ENCODE data around the gene EPM2AIP1. TPM values are rescaled to one million over a fixed set of nuclear protein-coding genes. Genes with fewer than 3 reads are reported as not detected.

The EPM2AIP1 gene
- total RNA-seq, 1 experiment from 2014 or later = 8.7 TPM

DNA sequence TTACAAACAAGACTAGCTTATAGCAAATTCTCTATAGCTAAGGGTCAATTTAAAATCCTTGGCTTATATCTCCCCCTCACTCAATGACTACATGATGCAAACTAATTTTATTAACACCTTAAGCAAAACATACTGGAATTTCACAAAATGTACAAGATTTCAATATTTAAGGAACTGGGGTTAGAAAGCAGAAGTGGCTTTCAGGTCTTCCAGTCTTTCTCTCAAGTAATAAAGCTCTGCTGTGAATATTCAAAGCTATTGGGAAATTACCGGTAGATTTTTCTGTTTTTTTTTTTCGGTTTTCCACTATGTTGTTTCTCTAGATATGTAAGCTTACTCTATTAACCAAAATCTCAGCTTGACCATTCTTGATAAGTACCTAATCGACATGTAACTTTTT lies 3.9 kb downstream of the EPM2AIP1 start:
- CTCF ChIA-PET = no interaction called here
- no peaks in the 10 kb centered on the region for H4K20me1 ChIP-seq (ENCODE audit: insufficient read depth)
- RAD21 ChIA-PET (ENCODE audit: low non-redundant PET in 1 of 2, low total read pairs in 2 of 2, uncharacterized antibody in 2 of 2, unreplicated experiment in 2 of 2) = no interaction called here
- H3K4me1 ChIP-seq (ENCODE audit: control insufficient read depth in 1 of 2, insufficient read depth in 2 of 2, low read length in 2 of 2) = peaks cover 4 to 16% of the 10 kb centered on the region in 2 experiments; a peak in 2 of 4 replicates
- peaks cover 38% of the 10 kb centered on the region for H3K79me2 ChIP-seq (ENCODE audit: insufficient read depth, low read length)
- H3K4me2 ChIP-seq (ENCODE audit: low read length) = no peak overlapping the region
- H3K4me3 ChIP-seq (replicated peaks in 1 of 2; ENCODE audit: low read depth in 1 of 2, low read length in 2 of 2) = no peak overlapping the region
- no TSS peak for BruUV-seq (replicated peaks)
- no peaks in the 10 kb centered on the region for H3K27me3 ChIP-seq (ENCODE audit: insufficient read depth, low read length)
- H3K9me2 ChIP-seq (ENCODE audit: insufficient read depth) = no peaks in the 10 kb centered on the region
- H3K36me3 ChIP-seq (ENCODE audit: control insufficient read depth in 1 of 2, insufficient read depth in 2 of 2, low read length in 2 of 2) = peaks cover 6 to 10% of the 10 kb centered on the region in 2 experiments; a peak in 2 of 4 replicates
- H2AFZ ChIP-seq (ENCODE audit: low read depth, low read length, poor library complexity, severe bottlenecking) = no peak overlapping the region
- ATAC-seq (no peak), DNase-seq (ENCODE audit: low read depth, low spot score) (no peak)
- H3K27ac ChIP-seq (ENCODE audit: low read depth, low read length) = no peak overlapping the region
- POLR2A ChIA-PET = no interaction called here
- H3K9ac ChIP-seq (ENCODE audit: low read length) = no peak overlapping the region
- intact Hi-C loops (cut with micrococcal nuclease) = no loop called here
- H3K9me3 ChIP-seq (ENCODE audit: control insufficient read depth in 1 of 2, insufficient read depth in 1 of 2, low read depth in 1 of 2, low read length in 2 of 2) = no peaks in the 10 kb centered on the region
- TF ChIP-seq RAD21 (IDR thresholded peaks at IDR 0.05; ENCODE audit: low read depth) = no peak
- TF ChIP-seq ZNF274 (IDR thresholded peaks at IDR 0.05; ENCODE audit: low read depth, low read length) = no peak
- TF ChIP-seq REST (IDR thresholded peaks at IDR 0.05; ENCODE audit: low read depth) = no peak
- no peak for TF ChIP-seq CEBPB (IDR thresholded peaks at IDR 0.05; ENCODE audit: low read depth)
- TF ChIP-seq FOSL1 (IDR thresholded peaks at IDR 0.05; ENCODE audit: low read depth) = no peak
- TF ChIP-seq YY1 (IDR thresholded peaks at IDR 0.05; ENCODE audit: extremely low read depth, insufficient replicate concordance, low read depth, low read length) = no peak
- TF ChIP-seq CTCF (IDR thresholded peaks at IDR 0.05 in 2 of 3, conservative IDR thresholded peaks at IDR 0.05 in 1 of 3; ENCODE audit: borderline replicate concordance in 1 of 3, insufficient read depth in 1 of 3, low read depth in 2 of 3, low read length in 2 of 3) = no peak
- TF ChIP-seq EZH2 (IDR thresholded peaks at IDR 0.05) = no peak
- TF ChIP-seq, protein P1, sequence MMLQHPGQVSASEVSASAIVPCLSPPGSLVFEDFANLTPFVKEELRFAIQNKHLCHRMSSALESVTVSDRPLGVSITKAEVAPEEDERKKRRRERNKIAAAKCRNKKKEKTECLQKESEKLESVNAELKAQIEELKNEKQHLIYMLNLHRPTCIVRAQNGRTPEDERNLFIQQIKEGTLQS (IDR thresholded peaks at IDR 0.05) = no peak
- TF ChIP-seq ZBTB33 (IDR thresholded peaks at IDR 0.05; ENCODE audit: extremely low read depth, insufficient replicate concordance, low read length) = no peak
- TF ChIP-seq MAX (IDR thresholded peaks at IDR 0.05) = no peak
- TF ChIP-seq SRF (IDR thresholded peaks at IDR 0.05; ENCODE audit: low read depth) = no peak
- TF ChIP-seq CBX3 (IDR thresholded peaks at IDR 0.05; ENCODE audit: low read depth) = no peak
- TF ChIP-seq SIN3A (IDR thresholded peaks at IDR 0.05; ENCODE audit: low read depth) = no peak
- TF ChIP-seq TCF7L2 (IDR thresholded peaks at IDR 0.05; ENCODE audit: borderline replicate concordance, extremely low read depth, insufficient read depth, insufficient read length) = no peak
- no peak for TF ChIP-seq POLR2A (IDR thresholded peaks at IDR 0.05; ENCODE audit: borderline replicate concordance, extremely low read depth, insufficient read depth, insufficient read length)
- no peak for TF ChIP-seq ZFX (IDR thresholded peaks at IDR 0.05)
